ENCODE results near the gene R3HCC1L. TPM values are rescaled to one million over a fixed set of nuclear protein-coding genes. Genes with fewer than 3 reads are reported as not detected.

The R3HCC1L gene
- total RNA-seq, 1 donor from 2014 or later: 12.3 TPM

- no peak for DNase-seq (ENCODE audit: extremely low spot score in 2 of 2)
- Histone ChIP-seq H3K4me1 (peaks cover 15% of the 10 kb centered on the region), H3K4me3 (no peak overlapping the region), H3K36me3 (no peaks in the 10 kb centered on the region), H3K27me3 (no peaks in the 10 kb centered on the region), H3K9me3 (no peaks in the 10 kb centered on the region), H3K27ac (no peak overlapping the region)
- intact Hi-C loops (cut with DNase I): no loop called here
- TF ChIP-seq CTCF (IDR thresholded peaks at IDR 0.05) (no peak), POLR2AphosphoS5 (IDR thresholded peaks at IDR 0.05; ENCODE audit: insufficient read depth in 1 of 2, low read depth in 1 of 2) (no peak), POLR2A (IDR thresholded peaks at IDR 0.05) (no peak)
These were observed 138.8 kb downstream of the R3HCC1L start for GRCh38 chr10:98273057-98273850.

GRCh38 chr10:98274562-98274961 is 140.1 kb downstream of the R3HCC1L start:
- no peaks in the 10 kb centered on the region for H3K9me3 ChIP-seq
- H3K36me3 ChIP-seq: no peaks in the 10 kb centered on the region
- H3K4me1 ChIP-seq: peaks cover 4% of the 10 kb centered on the region
- H3K27ac ChIP-seq: no peak overlapping the region
- H3K4me3 ChIP-seq: no peak overlapping the region
- H3K27me3 ChIP-seq: no peaks in the 10 kb centered on the region
- TF ChIP-seq POLR2A (IDR thresholded peaks at IDR 0.05): no peak
- no peak for TF ChIP-seq POLR2AphosphoS5 (IDR thresholded peaks at IDR 0.05; ENCODE audit: insufficient read depth in 1 of 2, low read depth in 1 of 2)
- no peak for TF ChIP-seq CTCF (IDR thresholded peaks at IDR 0.05)
- DNase-seq (ENCODE audit: extremely low spot score in 2 of 2): no peak
- intact Hi-C loops (cut with DNase I): no loop called here

DNA sequence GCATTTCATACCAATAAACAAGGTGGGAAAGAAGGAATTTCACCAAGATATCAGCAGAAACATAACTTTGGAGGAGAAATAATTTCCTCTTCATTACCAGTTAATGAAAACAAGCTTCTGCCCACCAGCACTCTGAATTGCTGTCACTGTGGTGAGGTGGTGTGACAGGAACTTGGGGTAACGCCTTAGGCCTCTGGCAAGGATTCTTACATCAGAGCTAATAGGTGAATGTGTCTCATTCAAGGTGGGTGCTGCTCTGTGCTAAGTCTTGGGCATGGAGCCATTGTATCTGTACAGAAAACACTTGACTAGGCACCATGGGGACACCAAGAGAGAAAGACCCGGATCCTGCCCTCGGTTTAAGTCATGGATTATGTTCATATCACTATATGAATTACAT is 141.9 kb downstream of the R3HCC1L start:
- DNase-seq (ENCODE audit: extremely low spot score in 2 of 2): no peak
- H3K27me3 ChIP-seq: no peaks in the 10 kb centered on the region
- intact Hi-C loops (cut with DNase I): no loop called here

DNA sequence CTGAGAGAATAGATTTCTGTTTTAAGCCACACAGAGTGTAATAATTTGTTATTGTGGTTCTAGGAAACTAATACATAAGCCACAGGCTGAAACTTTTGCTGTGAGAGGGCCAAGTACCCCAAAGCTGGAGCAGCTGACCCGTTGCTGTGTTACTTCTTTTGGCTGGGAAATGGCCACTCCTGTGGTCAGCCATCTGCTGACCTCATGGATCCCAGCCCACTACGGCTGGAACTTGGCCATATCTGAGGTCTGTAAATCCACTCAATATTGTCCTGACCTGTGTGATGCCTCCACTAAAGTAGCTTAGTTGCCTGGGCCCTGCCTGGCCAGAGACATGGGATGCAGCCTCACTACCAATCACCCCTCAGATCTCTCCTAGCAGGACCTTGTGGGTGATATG is 151.0 kb downstream of the R3HCC1L start:
- H3K27me3 ChIP-seq: no peaks in the 10 kb centered on the region
- intact Hi-C loops (cut with DNase I): no loop called here
- no peaks in the 10 kb centered on the region for H3K36me3 ChIP-seq
- no peak overlapping the region for H3K4me3 ChIP-seq
- DNase-seq (ENCODE audit: extremely low spot score in 2 of 2): no peak
- TF ChIP-seq POLR2A (IDR thresholded peaks at IDR 0.05): no peak
- TF ChIP-seq POLR2AphosphoS5 (IDR thresholded peaks at IDR 0.05; ENCODE audit: insufficient read depth in 1 of 2, low read depth in 1 of 2): no peak
- TF ChIP-seq CTCF (IDR thresholded peaks at IDR 0.05): no peak
- H3K4me1 ChIP-seq: no peaks in the 10 kb centered on the region
- no peak overlapping the region for H3K27ac ChIP-seq
- H3K9me3 ChIP-seq: no peaks in the 10 kb centered on the region

More for the DNA sequence above, 141.9 kb downstream of the R3HCC1L start:
- no peak for TF ChIP-seq CTCF (IDR thresholded peaks at IDR 0.05)
- TF ChIP-seq POLR2A (IDR thresholded peaks at IDR 0.05): no peak
- TF ChIP-seq POLR2AphosphoS5 (IDR thresholded peaks at IDR 0.05; ENCODE audit: insufficient read depth in 1 of 2, low read depth in 1 of 2): no peak
- Histone ChIP-seq H3K27ac (no peak overlapping the region), H3K36me3 (no peaks in the 10 kb centered on the region), H3K4me1 (no peaks in the 10 kb centered on the region), H3K4me3 (no peak overlapping the region), H3K9me3 (no peaks in the 10 kb centered on the region)

DNA sequence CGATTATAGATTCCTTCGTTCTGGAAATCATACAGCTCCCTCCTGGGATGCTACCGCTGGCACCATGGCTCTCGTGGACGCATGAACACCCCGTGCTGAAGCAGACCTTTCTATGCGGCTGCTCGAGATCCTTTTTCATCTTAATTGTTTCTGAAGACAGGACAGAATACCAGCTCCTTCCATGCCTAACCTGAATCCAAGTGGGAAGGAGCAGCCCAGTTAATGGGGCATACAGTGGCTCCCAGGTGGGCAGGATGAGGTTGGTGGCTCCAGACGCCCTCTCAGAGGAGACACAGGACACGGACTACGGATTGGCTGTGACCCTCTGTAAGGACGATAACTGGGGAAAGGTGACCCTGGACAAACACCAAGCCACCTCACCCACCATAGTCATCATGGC is 152.0 kb downstream of the R3HCC1L start:
- TF ChIP-seq POLR2AphosphoS5 (IDR thresholded peaks at IDR 0.05; ENCODE audit: insufficient read depth in 1 of 2, low read depth in 1 of 2): no peak
- TF ChIP-seq CTCF (IDR thresholded peaks at IDR 0.05): no peak
- TF ChIP-seq POLR2A (IDR thresholded peaks at IDR 0.05): no peak
- Histone ChIP-seq H3K27ac (no peak overlapping the region), H3K36me3 (no peaks in the 10 kb centered on the region), H3K4me1 (no peaks in the 10 kb centered on the region), H3K4me3 (no peak overlapping the region), H3K9me3 (no peaks in the 10 kb centered on the region), H3K27me3 (no peaks in the 10 kb centered on the region)
- intact Hi-C loops (cut with DNase I): no loop called here
- no peak for DNase-seq (ENCODE audit: extremely low spot score in 2 of 2)
